Endothelial cell of umbilical vein (primary cell): Measurements from ENCODE around the gene BEND4. TPM values are rescaled to one million over a fixed set of nuclear protein-coding genes. Genes with fewer than 3 reads are reported as not detected.

Experiments
- BruUV-seq: library from RNA; stranded (reverse); fragments of 400-500 nt; replicated peaks from 2 replicates; lab custom pipeline; 2021; lab: Mats Ljungman, UMichigan
- CTCF ChIA-PET: fragments of 300-600, 350-600 bp; sonication (Branson Sonifier 250); formaldehyde crosslinking; loops from one replicate; lab custom pipeline; 2021; ENCODE audit warnings: antibody characterized with exemption, inconsistent platforms; lab: Charles Lee
- POLR2A ChIA-PET: fragments of 300-600, 350-600 bp; sonication (Branson Sonifier 250); formaldehyde crosslinking; loops from one replicate; lab custom pipeline; 2021; ENCODE audit warnings: antibody characterized with exemption, inconsistent platforms; lab: Charles Lee
- DNase-seq: peaks from one replicate; pipeline ENCODE4 v3.0.0-alpha.2; 2011; ENCODE audit warnings: low read depth, low spot score
- FAIRE-seq: peaks from 2 replicates; lab custom pipeline; 2011; peaks lifted over from hg19 to GRCh38; lab: Jason Lieb, UNC
- H2AFZ ChIP-seq: 2 replicates; pipeline ENCODE4 v1.6.0; 2012; ENCODE audit warnings: low read depth, low read length, control low read depth, inconsistent platforms
- H3K27ac ChIP-seq: 2 replicates; pipeline ENCODE4 v1.5.1; 2011; ENCODE audit warnings: low read depth, mild to moderate bottlenecking, control low read depth, low read length, moderate library complexity; ENCODE audit not compliant: insufficient read depth
- H3K27me3 ChIP-seq, 2 experiments: 2 replicates each; pipeline versions ENCODE4 v1.6.0 to v1.6.1; 2011; ENCODE audit warnings: low read length in 2 of 2, mixed read lengths in 1 of 2; ENCODE audit not compliant: control insufficient read depth in 2 of 2, insufficient read depth in 2 of 2
- H3K36me3 ChIP-seq, 2 experiments: 2 replicates in 1 of 2; 3 replicates in 1 of 2; pipeline ENCODE4 v1.5.1; 2011; ENCODE audit warnings: low read length in 2 of 2, mild to moderate bottlenecking in 1 of 2, moderate library complexity in 1 of 2; ENCODE audit not compliant: control insufficient read depth in 2 of 2, insufficient read depth in 2 of 2; ENCODE audit errors: extremely low read depth in 1 of 2
- H3K4me1 ChIP-seq: 3 replicates; pipeline ENCODE4 v1.5.1; 2011; ENCODE audit warnings: mild to moderate bottlenecking, low read length; ENCODE audit not compliant: control insufficient read depth, insufficient read depth; ENCODE audit errors: extremely low read depth
- H3K4me2 ChIP-seq: 2 replicates; pipeline ENCODE4 v1.6.1; 2011; ENCODE audit warnings: low read length, control low read depth, mixed read lengths; ENCODE audit not compliant: insufficient read depth
- H3K4me3 ChIP-seq, 3 experiments: fragments of 200-600 bp in 1 of 3; sonication (generic), shearing (Covaris generic) in 1 of 3; replicated peaks in 1 of 3; 2 replicates each; pipeline ENCODE4 v1.5.1; 2011 to 2016; ENCODE audit warnings: control low read depth in 3 of 3, low read length in 3 of 3, mild to moderate bottlenecking in 2 of 3, inconsistent platforms in 1 of 3, low read depth in 1 of 3, moderate library complexity in 1 of 3; ENCODE audit not compliant: insufficient read depth in 1 of 3
- H3K79me2 ChIP-seq: 2 replicates; pipeline ENCODE4 v1.6.0; 2012; ENCODE audit warnings: low read length, inconsistent platforms; ENCODE audit not compliant: control insufficient read depth, insufficient read depth
- H3K9ac ChIP-seq: replicated peaks from 2 replicates; pipeline ENCODE3; 2011; ENCODE audit warnings: low read length, control low read depth; ENCODE audit not compliant: insufficient read depth; ENCODE audit errors: extremely low read depth
- H3K9me1 ChIP-seq: replicated peaks from 3 replicates; pipeline ENCODE4 v1.6.0; 2011; ENCODE audit warnings: mild to moderate bottlenecking, low read length; ENCODE audit not compliant: control insufficient read depth, insufficient read depth; ENCODE audit errors: extremely low read depth
- H3K9me3 ChIP-seq: replicated peaks from 2 replicates; pipeline ENCODE4 v1.5.1; 2012; ENCODE audit warnings: low read length, inconsistent platforms; ENCODE audit not compliant: control insufficient read depth, insufficient read depth
- H4K20me1 ChIP-seq: replicated peaks from 2 replicates; pipeline ENCODE3; 2011; ENCODE audit warnings: mild to moderate bottlenecking, low read length; ENCODE audit not compliant: control insufficient read depth, insufficient read depth; ENCODE audit errors: extremely low read depth
- EZH2 ChIP-seq: IDR thresholded peaks from 2 replicates; pipeline ENCODE4 v1.6.1; 2012; ENCODE audit warnings: borderline replicate concordance, low read depth, mild to moderate bottlenecking, moderate library complexity, low read length, inconsistent platforms; ENCODE audit not compliant: severe bottlenecking
- FOS ChIP-seq: IDR thresholded peaks from 2 replicates; pipeline ENCODE4 v1.6.1; 2011; ENCODE audit warnings: mild to moderate bottlenecking, low read length, moderate library complexity, borderline replicate concordance; ENCODE audit not compliant: insufficient read depth
- GATA2 ChIP-seq: IDR thresholded peaks from 2 replicates; pipeline ENCODE4 v1.7.0; 2011; ENCODE audit warnings: low read depth, mild to moderate bottlenecking, moderate library complexity, mixed read lengths, low read length; ENCODE audit not compliant: insufficient read length, insufficient read depth
- JUN ChIP-seq: IDR thresholded peaks from 2 replicates; pipeline ENCODE4 v1.6.1; 2011; ENCODE audit warnings: borderline replicate concordance, low read depth; ENCODE audit not compliant: insufficient read length, insufficient read depth
- MAX ChIP-seq: IDR thresholded peaks from 2 replicates; pipeline ENCODE4 v1.6.1; 2011; ENCODE audit not compliant: insufficient read depth, insufficient read length
- MYC ChIP-seq: IDR thresholded peaks from one replicate; pipeline ENCODE4 v1.6.1; 2011; ENCODE audit warnings: mild to moderate bottlenecking, low read depth, low read length
- POLR2A ChIP-seq: IDR thresholded peaks from 2 replicates; pipeline ENCODE4 v1.6.1; 2012; ENCODE audit warnings: low read depth, mild to moderate bottlenecking, control low read depth, low read length
- POLR2AphosphoS5 ChIP-seq: IDR thresholded peaks from 2 replicates; pipeline ENCODE4 v1.6.1; 2012; ENCODE audit warnings: low read depth, mild to moderate bottlenecking, control low read depth, low read length, moderate library complexity; ENCODE audit not compliant: insufficient read depth
- dilution Hi-C: fragments of 300-500 bp; cut with MboI; formaldehyde crosslinking; loops from one replicate; pipeline ENCODE4 v1.15.0; 2019; ENCODE audit warnings: low sequenced_read_pairs; ENCODE audit not compliant: extremely low pct_ligation_motif_present
- intact Hi-C: fragments of 100-400 bp; cut with micrococcal nuclease; formaldehyde crosslinking; loops from one replicate; pipeline ENCODE4 v1.10.0; 2022
- polyA plus RNA-seq, 4 experiments: library from polyadenylated mRNA; depleted of rRNA in 3 of 4; stranded (reverse) in 3 of 4; unstranded in 1 of 4; fragments of >200 nt; gene quantifications; 2 replicates each; pipeline versions ENCODE4 v1.2.1 to v1.2.3, GENCODE V29; 2011 to 2012; ENCODE audit warnings: missing spikeins in 1 of 4
- total RNA-seq: library from RNA; stranded (reverse); gene quantifications from 2 replicates; pipeline ENCODE4 v1.2.3, GENCODE V29; 2021
- TF ChIP-seq, protein P1 (sequence below), 2 donors: IDR thresholded peaks; 1 replicate in 1 of 2; 2 replicates in 1 of 2; pipeline ENCODE4 v1.5.1; 2011; ENCODE audit warnings: low read length in 2 of 2, mild to moderate bottlenecking in 2 of 2, moderate library complexity in 2 of 2, control low read depth in 1 of 2, inconsistent platforms in 1 of 2, low read depth in 1 of 2; ENCODE audit not compliant: insufficient read depth in 1 of 2; ENCODE audit errors: extremely low read depth in 1 of 2

BEND4 gene
- total and polyA plus RNA-seq, 2 donors (not counting 3 experiments of a cell fraction or from before 2014, with no cell fraction given) = 0.01 to 0.27 TPM

- DNase-seq (no peak), FAIRE-seq (no peak)
- ChIA-PET POLR2A (no interaction called here), CTCF (no interaction called here)
- Histone ChIP-seq H2AFZ (no peak overlapping the region), H3K9me1 (no peaks in the 10 kb centered on the region), H3K36me3 (no peaks in the 10 kb centered on the region), H3K9me3 (no peaks in the 10 kb centered on the region), H3K79me2 (no peaks in the 10 kb centered on the region), H3K27ac (no peak overlapping the region), H3K4me3 (no peak overlapping the region), H3K4me1 (no peaks in the 10 kb centered on the region), H3K27me3 (no peaks in the 10 kb centered on the region), H4K20me1 (no peaks in the 10 kb centered on the region), H3K9ac (no peak overlapping the region), H3K4me2 (no peak overlapping the region)
- no TSS peak for BruUV-seq
- intact Hi-C loops = no loop called here
- no peak for TF ChIP-seq JUN
- dilution Hi-C loops = no loop called here
Observed at GRCh38 chr4:42172921-42173320, 20.5 kb upstream of the BEND4 start.

DNA sequence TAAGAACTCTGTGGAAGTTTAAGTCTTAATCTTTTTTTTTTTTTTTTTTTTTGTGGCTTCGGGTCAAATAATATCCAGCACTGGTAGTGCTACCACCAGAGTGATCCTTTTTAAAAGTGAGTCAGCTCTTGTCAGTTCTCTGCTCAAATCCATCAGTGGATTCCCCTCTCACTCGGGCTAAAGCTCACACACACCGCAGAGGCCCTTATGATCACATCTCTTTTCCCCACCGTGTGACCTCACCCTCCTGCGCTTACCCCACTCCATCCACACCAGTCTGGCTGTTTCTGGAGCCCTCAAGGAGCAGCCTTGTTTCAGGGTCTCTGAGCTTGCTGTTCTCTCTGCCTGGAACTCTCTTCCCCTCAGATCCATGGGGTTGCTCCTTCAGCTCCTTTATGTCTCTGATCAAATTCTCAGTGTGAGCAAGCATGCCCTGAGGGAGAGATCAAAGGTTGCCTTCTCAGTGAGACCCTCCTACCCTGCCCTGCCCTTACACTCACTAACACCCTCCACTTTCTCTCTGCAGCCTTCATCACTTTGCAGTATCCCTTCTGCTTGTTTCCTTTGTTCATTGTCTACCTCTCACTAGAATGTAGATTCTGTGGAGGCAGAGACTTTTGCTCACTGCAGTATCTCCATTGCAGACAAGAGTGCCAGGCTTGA lies 19.8 kb upstream of the BEND4 start:
- FAIRE-seq = no peak
- H3K9ac ChIP-seq = no peak overlapping the region
- no peak for DNase-seq
- H3K27ac ChIP-seq = no peak overlapping the region
- no peaks in the 10 kb centered on the region for H3K79me2 ChIP-seq
- H4K20me1 ChIP-seq = no peaks in the 10 kb centered on the region
- dilution Hi-C loops (no loop called here), intact Hi-C loops (no loop called here)
- no peak overlapping the region for H2AFZ ChIP-seq
- no TSS peak for BruUV-seq
- H3K4me2 ChIP-seq = no peak overlapping the region
- H3K9me3 ChIP-seq = no peaks in the 10 kb centered on the region
- H3K4me1 ChIP-seq = no peaks in the 10 kb centered on the region
- no peak overlapping the region for H3K4me3 ChIP-seq
- H3K9me1 ChIP-seq = no peaks in the 10 kb centered on the region
- no peaks in the 10 kb centered on the region for H3K27me3 ChIP-seq
- ChIA-PET CTCF (no interaction called here), POLR2A (no interaction called here)
- TF ChIP-seq FOS (no peak), MYC (no peak), MAX (no peak), POLR2A (no peak), JUN (no peak), EZH2 (no peak), GATA2 (no peak), POLR2AphosphoS5 (no peak)
- TF ChIP-seq, protein P1, sequence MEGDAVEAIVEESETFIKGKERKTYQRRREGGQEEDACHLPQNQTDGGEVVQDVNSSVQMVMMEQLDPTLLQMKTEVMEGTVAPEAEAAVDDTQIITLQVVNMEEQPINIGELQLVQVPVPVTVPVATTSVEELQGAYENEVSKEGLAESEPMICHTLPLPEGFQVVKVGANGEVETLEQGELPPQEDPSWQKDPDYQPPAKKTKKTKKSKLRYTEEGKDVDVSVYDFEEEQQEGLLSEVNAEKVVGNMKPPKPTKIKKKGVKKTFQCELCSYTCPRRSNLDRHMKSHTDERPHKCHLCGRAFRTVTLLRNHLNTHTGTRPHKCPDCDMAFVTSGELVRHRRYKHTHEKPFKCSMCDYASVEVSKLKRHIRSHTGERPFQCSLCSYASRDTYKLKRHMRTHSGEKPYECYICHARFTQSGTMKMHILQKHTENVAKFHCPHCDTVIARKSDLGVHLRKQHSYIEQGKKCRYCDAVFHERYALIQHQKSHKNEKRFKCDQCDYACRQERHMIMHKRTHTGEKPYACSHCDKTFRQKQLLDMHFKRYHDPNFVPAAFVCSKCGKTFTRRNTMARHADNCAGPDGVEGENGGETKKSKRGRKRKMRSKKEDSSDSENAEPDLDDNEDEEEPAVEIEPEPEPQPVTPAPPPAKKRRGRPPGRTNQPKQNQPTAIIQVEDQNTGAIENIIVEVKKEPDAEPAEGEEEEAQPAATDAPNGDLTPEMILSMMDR (IDR thresholded peaks at IDR 0.05; ENCODE audit: extremely low read depth in 1 of 2, insufficient read depth in 1 of 2, low read depth in 1 of 2, low read length in 2 of 2) = no peak
- no peaks in the 10 kb centered on the region for H3K36me3 ChIP-seq
